Gastroesophageal sphincter (tissue), 3 donors: Measurements from ENCODE around the gene TPD52L2.

Experiments
- CTCF ChIP-seq, 4 experiments: fragments of 200-600 bp in 2 of 4; fragments of 450-650 bp in 2 of 4; sonication (generic) in 1 of 4; IDR thresholded peaks; one replicate each; pipeline ENCODE4 v1.5.1; 2017 to 2019; ENCODE audit warnings: antibody characterized with exemption in 4 of 4, mild to moderate bottlenecking in 2 of 4, moderate library complexity in 2 of 4
- EP300 ChIP-seq: sonication (generic); formaldehyde crosslinking; IDR thresholded peaks from one replicate; pipeline ENCODE4 v1.6.1; 2017; ENCODE audit warnings: antibody characterized with exemption, mild to moderate bottlenecking
- POLR2A ChIP-seq, 2 donors: fragments of 450-650 bp; IDR thresholded peaks; one replicate each; pipeline ENCODE4 v1.6.1; 2017; ENCODE audit warnings: antibody characterized with exemption in 2 of 2, mild to moderate bottlenecking in 2 of 2, moderate library complexity in 1 of 2
- POLR2AphosphoS5 ChIP-seq: sonication (generic); formaldehyde crosslinking; IDR thresholded peaks from one replicate; pipeline ENCODE4 v1.6.1; 2017; ENCODE audit warnings: antibody characterized with exemption

- TF ChIP-seq POLR2AphosphoS5 = no peak
- no peak for TF ChIP-seq CTCF (IDR thresholded peaks at IDR 0.05)
- no peak for TF ChIP-seq EP300
- TF ChIP-seq POLR2A (IDR thresholded peaks at IDR 0.05) = no peak
These were observed 3.2 kb downstream of the TPD52L2 start for GRCh38 chr20:63868264-63868663.
